Esophagus muscularis mucosa (tissue), 3 donors: Measurements from ENCODE around the gene SLC45A1.
A peak's percentile ranks its signal among the peaks of the same experiment; 100 is the strongest.

ENCODE experiments used
- CTCF ChIP-seq, 3 experiments: fragments of 200-600 bp in 2 of 3; fragments of 450-650 bp in 1 of 3; sonication (generic) in 2 of 3; IDR thresholded peaks; one replicate each; pipeline ENCODE4 v1.5.1; 2017 to 2019; ENCODE audit warnings: antibody characterized with exemption in 3 of 3, mild to moderate bottlenecking in 2 of 3, moderate library complexity in 1 of 3
- POLR2AphosphoS5 ChIP-seq, 2 donors: sonication (generic); formaldehyde crosslinking; IDR thresholded peaks; one replicate each; pipeline ENCODE4 v1.6.1; 2017; ENCODE audit warnings: antibody characterized with exemption in 2 of 2

- TF ChIP-seq CTCF (IDR thresholded peaks at IDR 0.05) = no peak
- TF ChIP-seq POLR2AphosphoS5 (IDR thresholded peaks at IDR 0.05) = peak in 1 of 2 donors; percentile 20
Observed at GRCh38 chr1:8362701-8363101, 44.8 kb downstream of the SLC45A1 start.
